OCI-LY7 (cell line): ENCODE measurements around the gene RBM33. TPM values are rescaled to one million over a fixed set of nuclear protein-coding genes. Genes with fewer than 3 reads are reported as not detected.

Source experiments
- BruUV-seq: library from RNA; stranded (reverse); fragments of 400-500 nt; replicated peaks from 2 replicates; lab custom pipeline; 2021; lab: Mats Ljungman, UMichigan
- CTCF ChIA-PET: fragments of 300-600 bp; sonication (Branson Sonifier 250); formaldehyde crosslinking; loops from one replicate; lab custom pipeline; 2022; ENCODE audit warnings: antibody characterized with exemption; ENCODE audit not compliant: unreplicated experiment; lab: Charles Lee
- POLR2A ChIA-PET: fragments of 300-600 bp; sonication (Branson Sonifier 250); formaldehyde crosslinking; loops from one replicate; lab custom pipeline; 2022; ENCODE audit warnings: antibody characterized with exemption; lab: Charles Lee
- DNase-seq: peaks from one replicate; pipeline ENCODE4 v3.0.0-alpha.2; 2015; ENCODE audit warnings: low spot score
- H2AFZ ChIP-seq: fragments of 200-600 bp; sonication (generic), shearing (Covaris generic); 2 replicates; pipeline ENCODE4 v1.6.1; 2014; ENCODE audit warnings: mild to moderate bottlenecking, antibody characterized with exemption, low read length, moderate library complexity
- H3K27ac ChIP-seq: fragments of 200-600 bp; sonication (generic); 2 replicates; pipeline ENCODE4 v1.5.1; 2014; ENCODE audit warnings: mixed run types, low read depth, mild to moderate bottlenecking, moderate library complexity, low read length, inconsistent platforms; ENCODE audit not compliant: poor library complexity, severe bottlenecking
- H3K36me3 ChIP-seq: fragments of 200-600 bp; sonication (generic); 2 replicates; pipeline ENCODE4 v1.6.1; 2014; ENCODE audit warnings: mild to moderate bottlenecking, antibody characterized with exemption, low read length, moderate library complexity, mixed read lengths; ENCODE audit not compliant: insufficient read depth
- H3K4me1 ChIP-seq: fragments of 200-600 bp; sonication (generic); 2 replicates; pipeline ENCODE4 v1.5.1; 2014; ENCODE audit warnings: mild to moderate bottlenecking, low read length; ENCODE audit not compliant: insufficient read depth, poor library complexity, severe bottlenecking
- H3K4me2 ChIP-seq: fragments of 200-600 bp; sonication (generic); 2 replicates; pipeline ENCODE4 v1.6.1; 2014; ENCODE audit warnings: mild to moderate bottlenecking, low read length
- H3K4me3 ChIP-seq: fragments of 200-600 bp; sonication (generic); 2 replicates; pipeline ENCODE4 v1.5.1; 2014; ENCODE audit warnings: mild to moderate bottlenecking, low read depth, low read length; ENCODE audit not compliant: poor library complexity, severe bottlenecking
- H3K79me2 ChIP-seq: fragments of 200-600 bp; sonication (generic); 2 replicates; pipeline ENCODE4 v1.6.1; 2016; ENCODE audit warnings: low read depth, mild to moderate bottlenecking, low read length, moderate library complexity, mixed read lengths; ENCODE audit not compliant: insufficient read depth
- H3K9me2 ChIP-seq: fragments of 200-600 bp; sonication (generic); 2 replicates; pipeline ENCODE4 v1.6.1; 2016; ENCODE audit warnings: mild to moderate bottlenecking, low read length, mixed read lengths; ENCODE audit not compliant: insufficient read depth
- H3K9me3 ChIP-seq: fragments of 200-600 bp; sonication (generic); 2 replicates; pipeline ENCODE4 v1.6.1; 2014; ENCODE audit warnings: mild to moderate bottlenecking, mixed run types, low read length, mixed read lengths
- H4K20me1 ChIP-seq: fragments of 200-600 bp; sonication (generic); 2 replicates; pipeline ENCODE4 v1.6.1; 2014; ENCODE audit warnings: mild to moderate bottlenecking, antibody characterized with exemption, low read length, moderate library complexity, mixed read lengths; ENCODE audit not compliant: insufficient read depth
- CTCF ChIP-seq: fragments of 200-600 bp; sonication (generic); conservative IDR thresholded peaks from 2 replicates; pipeline ENCODE4 v1.5.1; 2014; ENCODE audit warnings: mild to moderate bottlenecking, antibody characterized with exemption, low read length, moderate library complexity, mixed read lengths
- EZH2phosphoT487 ChIP-seq: fragments of 200-600 bp; sonication (generic); IDR thresholded peaks from 2 replicates; pipeline ENCODE4 v1.6.1; 2018; ENCODE audit warnings: low read depth, borderline replicate concordance, mild to moderate bottlenecking, mixed run types, antibody characterized with exemption, low read length, moderate library complexity, mixed read lengths
- intact Hi-C: fragments of 100-400 bp; cut with micrococcal nuclease; formaldehyde crosslinking; loops from one replicate; pipeline ENCODE4 v1.10.0; 2022; ENCODE audit not compliant: unreplicated experiment
- total RNA-seq, 2 experiments: library from RNA; depleted of rRNA in 1 of 2; stranded (reverse); fragments of >200 nt in 1 of 2; shearing (Covaris generic) in 1 of 2; gene quantifications; 2 replicates each; pipeline ENCODE4 v1.2.3, GENCODE V29; 2014 to 2022

RBM33 gene
- total RNA-seq, 2 experiments from 2014 or later: 67.6 to 127 TPM

GRCh38 chr7:155667241-155667829, 22.9 kb downstream of the RBM33 start:
- intact Hi-C loops: no loop called here
- no TSS peak for BruUV-seq
- Histone ChIP-seq H3K36me3 (peaks cover 65% of the 10 kb centered on the region), H3K4me2 (peak overlapping the region; percentile 61), H2AFZ (no peak overlapping the region), H3K9me2 (no peaks in the 10 kb centered on the region), H3K27ac (peak overlapping the region; percentile 49), H3K9me3 (no peaks in the 10 kb centered on the region), H3K79me2 (peaks cover 100% of the 10 kb centered on the region), H4K20me1 (peaks cover 85% of the 10 kb centered on the region), H3K4me3 (peak overlapping the region; percentile 32), H3K4me1 (peaks cover 44% of the 10 kb centered on the region)
- no peak for DNase-seq
- ChIA-PET CTCF (no interaction called here), POLR2A (interaction anchor here (1.0 kb wide), 1 partner anchor 10 kb away, joined by 3 read pairs; no protein-coding TSS in a partner anchor)
- TF ChIP-seq EZH2phosphoT487 (no peak), CTCF (no peak)

DNA sequence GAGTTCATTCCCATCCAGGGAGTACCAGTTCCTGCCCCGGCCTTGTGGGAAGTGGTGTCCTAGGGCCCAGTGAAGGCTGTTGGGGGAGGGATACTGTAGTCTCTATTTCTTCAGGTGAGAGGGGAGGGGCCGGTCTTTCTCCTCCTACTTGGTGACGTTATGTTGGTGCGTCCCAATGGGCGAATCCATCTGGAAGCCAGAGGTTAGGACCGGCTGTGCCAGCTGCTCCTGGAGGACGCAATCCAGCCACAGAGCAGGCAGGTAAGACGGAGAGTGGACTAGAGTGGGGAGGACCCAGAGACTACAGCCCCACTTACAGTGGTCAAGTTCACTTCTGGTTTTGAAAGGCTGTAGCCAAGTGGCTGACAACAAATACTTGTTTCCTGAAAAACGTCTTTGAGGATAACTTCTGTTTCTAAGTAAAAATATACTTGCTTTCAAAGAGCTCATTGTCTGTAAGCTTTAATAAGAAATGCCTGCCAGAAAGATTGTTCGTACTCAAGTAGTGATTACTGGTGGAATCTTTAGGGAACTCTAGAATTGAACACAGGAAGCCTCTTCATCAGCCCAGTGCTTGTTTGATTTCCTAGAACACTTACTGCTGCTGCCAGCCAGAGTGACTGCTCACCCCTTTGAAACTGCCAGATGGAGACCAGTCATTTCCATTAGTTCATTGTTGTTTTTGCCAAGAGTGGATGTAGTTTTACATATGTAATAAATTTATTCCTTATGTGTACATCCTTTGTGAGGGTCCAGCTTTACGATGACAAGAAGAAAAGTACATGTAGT, 25.4 kb downstream of the RBM33 start:
- Histone ChIP-seq H3K4me3 (no peak overlapping the region), H3K9me3 (no peaks in the 10 kb centered on the region), H3K4me2 (no peak overlapping the region), H3K79me2 (peaks cover 97% of the 10 kb centered on the region), H2AFZ (no peak overlapping the region), H3K36me3 (peaks cover 71% of the 10 kb centered on the region), H3K4me1 (peaks cover 29% of the 10 kb centered on the region), H4K20me1 (peaks cover 72% of the 10 kb centered on the region), H3K9me2 (no peaks in the 10 kb centered on the region), H3K27ac (no peak overlapping the region)
- intact Hi-C loops: no loop called here
- CTCF ChIA-PET: no interaction called here
- POLR2A ChIA-PET: interaction anchor here (0.7 kb wide), 1 partner anchor 9 kb away, joined by 6 read pairs; no protein-coding TSS in a partner anchor
- no peak for DNase-seq
- no peak for TF ChIP-seq EZH2phosphoT487
- no peak for TF ChIP-seq CTCF
- BruUV-seq: no TSS peak

- Histone ChIP-seq H2AFZ (no peak overlapping the region), H3K27ac (no peak overlapping the region), H3K4me2 (no peak overlapping the region), H4K20me1 (peaks cover 66% of the 10 kb centered on the region), H3K4me3 (no peak overlapping the region), H3K9me2 (no peaks in the 10 kb centered on the region), H3K36me3 (peaks cover 68% of the 10 kb centered on the region), H3K9me3 (no peaks in the 10 kb centered on the region), H3K79me2 (peaks cover 95% of the 10 kb centered on the region), H3K4me1 (peaks cover 23% of the 10 kb centered on the region)
- BruUV-seq: no TSS peak
- intact Hi-C loops: no loop called here
- ChIA-PET POLR2A (interaction anchor here (0.7 kb wide), 1 partner anchor 8 kb away, joined by 6 read pairs; no protein-coding TSS in a partner anchor), CTCF (no interaction called here)
- TF ChIP-seq CTCF (no peak), EZH2phosphoT487 (no peak)
- no peak for DNase-seq
Observed at GRCh38 chr7:155670521-155670920, 26.1 kb downstream of the RBM33 start.
